PC-9 (cell line): ENCODE results near the gene PSMD4.

Source experiments
- EZH2 ChIP-seq: fragments of 200-600 bp; sonication (generic); IDR thresholded peaks from 2 replicates; pipeline ENCODE4 v1.8.0; 2017; ENCODE audit warnings: antibody characterized with exemption, low read depth
- TF ChIP-seq, protein P1 (sequence below): fragments of 200-600 bp; sonication (generic); conservative IDR thresholded peaks from 2 replicates; pipeline ENCODE4 v1.6.1; 2017; ENCODE audit warnings: mixed run types, antibody characterized with exemption, mild to moderate bottlenecking, moderate library complexity

DNA sequence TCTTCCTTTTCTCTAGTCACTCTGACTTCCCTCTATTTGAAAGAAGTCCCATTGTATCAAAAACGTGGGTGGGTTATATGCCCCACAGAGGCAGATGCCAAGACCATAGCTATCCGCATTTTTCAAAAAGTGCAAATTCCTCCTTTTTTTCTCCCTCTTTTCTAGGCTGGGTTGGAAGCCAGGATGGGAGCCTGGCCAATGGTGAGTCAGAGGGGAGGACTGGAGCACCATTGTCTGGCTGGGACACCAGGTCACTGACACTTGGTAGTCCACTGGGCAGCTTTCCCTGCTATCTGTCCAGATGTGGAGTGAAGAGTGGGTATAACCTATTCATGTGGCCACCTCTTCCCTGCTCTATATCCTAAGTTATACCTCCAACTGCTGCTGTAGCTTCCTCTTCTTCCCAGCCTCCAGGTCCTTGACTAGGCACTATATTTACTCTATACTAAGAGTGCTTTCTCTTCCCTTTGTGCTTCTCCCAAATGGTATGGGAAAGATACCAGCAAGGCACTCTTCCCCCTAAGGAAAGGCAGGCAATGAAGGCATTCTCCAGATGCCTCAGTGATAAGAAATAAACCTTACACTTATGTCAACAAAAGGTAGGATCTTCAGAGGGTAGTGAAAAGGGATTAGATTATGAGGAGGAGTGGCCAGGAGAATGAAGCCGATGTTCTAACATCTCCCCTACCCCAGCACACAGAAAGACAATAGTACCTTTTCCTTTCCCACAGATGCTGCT lies 59.8 kb downstream of the PSMD4 start:
- TF ChIP-seq, protein P1, sequence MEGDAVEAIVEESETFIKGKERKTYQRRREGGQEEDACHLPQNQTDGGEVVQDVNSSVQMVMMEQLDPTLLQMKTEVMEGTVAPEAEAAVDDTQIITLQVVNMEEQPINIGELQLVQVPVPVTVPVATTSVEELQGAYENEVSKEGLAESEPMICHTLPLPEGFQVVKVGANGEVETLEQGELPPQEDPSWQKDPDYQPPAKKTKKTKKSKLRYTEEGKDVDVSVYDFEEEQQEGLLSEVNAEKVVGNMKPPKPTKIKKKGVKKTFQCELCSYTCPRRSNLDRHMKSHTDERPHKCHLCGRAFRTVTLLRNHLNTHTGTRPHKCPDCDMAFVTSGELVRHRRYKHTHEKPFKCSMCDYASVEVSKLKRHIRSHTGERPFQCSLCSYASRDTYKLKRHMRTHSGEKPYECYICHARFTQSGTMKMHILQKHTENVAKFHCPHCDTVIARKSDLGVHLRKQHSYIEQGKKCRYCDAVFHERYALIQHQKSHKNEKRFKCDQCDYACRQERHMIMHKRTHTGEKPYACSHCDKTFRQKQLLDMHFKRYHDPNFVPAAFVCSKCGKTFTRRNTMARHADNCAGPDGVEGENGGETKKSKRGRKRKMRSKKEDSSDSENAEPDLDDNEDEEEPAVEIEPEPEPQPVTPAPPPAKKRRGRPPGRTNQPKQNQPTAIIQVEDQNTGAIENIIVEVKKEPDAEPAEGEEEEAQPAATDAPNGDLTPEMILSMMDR: no peak
- no peak for TF ChIP-seq EZH2
